HG03342 (cell line): ENCODE measurements around the gene ZNF565.
"Not testable (repeated sequence)": the region's sequence is repeated elsewhere in the genome, so short reads cannot be mapped to it uniquely, and the experiment has no call there.

Source experiments
- ATAC-seq: cut with Tn5 transposase; IDR thresholded peaks from one replicate; pipeline ENCODE4 v1.9.1; 2021; ENCODE audit warnings: mild to moderate bottlenecking, moderate library complexity; ENCODE audit not compliant: unreplicated experiment

ZNF565 gene

GRCh38 chr19:36214386-36215275 lies at the start of gene ZNF565, which contains the start of gene ZNF146:
Gene ZNF565, minus strand, starts transcription at chr19:36214665. Its CDS starts 12,680 bp downstream, at chr19:36201985.
Gene ZNF146, plus strand, starts transcription at chr19:36215106. Its CDS starts 21,335 bp downstream, at chr19:36236441.
- ATAC-seq, result peak; percentile 89

- ATAC-seq, result no peak
Observed at GRCh38 chr19:36259211-36259610, 44.7 kb upstream of the ZNF565 start.

- ATAC-seq, result no peak
Observed at GRCh38 chr19:36258028-36258875, 43.8 kb upstream of the ZNF565 start.

- ATAC-seq, result no peak
Observed at GRCh38 chr19:36257520-36257876, 43.0 kb upstream of the ZNF565 start.

GRCh38 chr19:36256853-36257519 lies 42.5 kb upstream of the ZNF565 start:
- no peak for ATAC-seq

- no peak for ATAC-seq
Observed at GRCh38 chr19:36256064-36256463, 41.6 kb upstream of the ZNF565 start.

GRCh38 chr19:36255316-36255715 lies 40.9 kb upstream of the ZNF565 start:
- ATAC-seq, result no peak

GRCh38 chr19:36254848-36255247 lies 40.4 kb upstream of the ZNF565 start:
- no peak for ATAC-seq

- no peak for ATAC-seq
Observed at GRCh38 chr19:36252047-36252446, 37.6 kb upstream of the ZNF565 start.

GRCh38 chr19:36246006-36246481 lies 31.6 kb upstream of the ZNF565 start:
- no peak for ATAC-seq

- no peak for ATAC-seq
Observed at GRCh38 chr19:36245210-36246005, 30.9 kb upstream of the ZNF565 start.

- ATAC-seq, result no peak
Observed at GRCh38 chr19:36244066-36244465, 29.6 kb upstream of the ZNF565 start.

GRCh38 chr19:36236946-36237310 lies 22.5 kb upstream of the ZNF565 start:
- no peak for ATAC-seq

- no peak for ATAC-seq
Observed at GRCh38 chr19:36236304-36236945, 22.0 kb upstream of the ZNF565 start.

- not testable (repeated sequence) for ATAC-seq
Observed at GRCh38 chr19:36233626-36234025, 19.2 kb upstream of the ZNF565 start.

GRCh38 chr19:36225219-36225892 lies 10.9 kb upstream of the ZNF565 start:
- ATAC-seq, result no peak

GRCh38 chr19:36222503-36222902 lies 8.0 kb upstream of the ZNF565 start:
- ATAC-seq, result no peak

- no peak for ATAC-seq
Observed at GRCh38 chr19:36221474-36221873, 7.0 kb upstream of the ZNF565 start.
